Testis (tissue), 3 donors: Measurements from ENCODE around the gene PAX7. TPM values are rescaled to one million over a fixed set of nuclear protein-coding genes. Genes with fewer than 3 reads are reported as not detected.

Experiments
- DNase-seq: peaks from one replicate; pipeline ENCODE4 v3.0.0-alpha.2; 2019
- H3K27ac ChIP-seq, 2 donors: fragments of 200-600 bp; sonication (generic); one replicate each; pipeline ENCODE4 v1.5.1; 2019
- H3K27me3 ChIP-seq: fragments of 200-600 bp; sonication (generic); one replicate; pipeline ENCODE4 v1.5.1; 2019
- H3K36me3 ChIP-seq: fragments of 200-600 bp; sonication (generic); one replicate; pipeline ENCODE4 v1.5.1; 2017; ENCODE audit warnings: low read depth; ENCODE audit errors: missing control alignments
- H3K4me1 ChIP-seq: fragments of 200-600 bp; sonication (generic); one replicate; pipeline ENCODE4 v1.5.1; 2019
- H3K4me3 ChIP-seq, 2 donors: fragments of 200-600 bp; sonication (generic); one replicate each; pipeline ENCODE4 v1.5.1; 2017 to 2019
- H3K9me3 ChIP-seq: fragments of 200-600 bp; sonication (generic); one replicate; pipeline ENCODE4 v1.5.1; 2017
- CTCF ChIP-seq, 3 experiments: fragments of 450-650 bp in 2 of 3; fragments of 200-600 bp in 1 of 3; sonication (generic) in 1 of 3; IDR thresholded peaks; one replicate each; pipeline ENCODE4 v1.5.1; 2016 to 2019; ENCODE audit warnings: antibody characterized with exemption in 3 of 3, mild to moderate bottlenecking in 2 of 3, moderate library complexity in 1 of 3
- POLR2A ChIP-seq: fragments of 450-650 bp; IDR thresholded peaks from one replicate; pipeline ENCODE4 v1.6.1; 2017; ENCODE audit warnings: antibody characterized with exemption, mild to moderate bottlenecking, moderate library complexity
- WGBS, 2 donors: methylation state at CpG; one replicate each; pipeline ENCODE4 v1.1.5; 2018; 5-methylcytosine and 5-hydroxymethylcytosine counted together
- intact Hi-C: fragments of 100-400 bp; cut with DNase I; formaldehyde crosslinking; loops from one replicate; pipeline ENCODE4 v1.15.1; 2023; ENCODE audit warnings: low total_unique reads
- polyA plus RNA-seq: library from polyadenylated mRNA; stranded (reverse); fragments of 350-450 nt; fragmentation: Illumina TruSeq; extraction: RNeasy Lipid Tissue Mini Kit (QIAGEN cat#74804); gene quantifications from one replicate; pipeline ENCODE4 v1.2.3, GENCODE V29; 2014; ENCODE audit warnings: low read depth, low replicate concordance; ENCODE audit not compliant: insufficient read depth
- total RNA-seq, 2 donors: library from RNA; depleted of rRNA; stranded (reverse); fragments of >200 nt; gene quantifications; one replicate each; pipeline ENCODE4 v1.2.3, GENCODE V29; 2016

Gene PAX7
- total and polyA plus RNA-seq, 3 donors from 2014 or later: 0.16 to 0.37 (median 0.18) TPM

DNA sequence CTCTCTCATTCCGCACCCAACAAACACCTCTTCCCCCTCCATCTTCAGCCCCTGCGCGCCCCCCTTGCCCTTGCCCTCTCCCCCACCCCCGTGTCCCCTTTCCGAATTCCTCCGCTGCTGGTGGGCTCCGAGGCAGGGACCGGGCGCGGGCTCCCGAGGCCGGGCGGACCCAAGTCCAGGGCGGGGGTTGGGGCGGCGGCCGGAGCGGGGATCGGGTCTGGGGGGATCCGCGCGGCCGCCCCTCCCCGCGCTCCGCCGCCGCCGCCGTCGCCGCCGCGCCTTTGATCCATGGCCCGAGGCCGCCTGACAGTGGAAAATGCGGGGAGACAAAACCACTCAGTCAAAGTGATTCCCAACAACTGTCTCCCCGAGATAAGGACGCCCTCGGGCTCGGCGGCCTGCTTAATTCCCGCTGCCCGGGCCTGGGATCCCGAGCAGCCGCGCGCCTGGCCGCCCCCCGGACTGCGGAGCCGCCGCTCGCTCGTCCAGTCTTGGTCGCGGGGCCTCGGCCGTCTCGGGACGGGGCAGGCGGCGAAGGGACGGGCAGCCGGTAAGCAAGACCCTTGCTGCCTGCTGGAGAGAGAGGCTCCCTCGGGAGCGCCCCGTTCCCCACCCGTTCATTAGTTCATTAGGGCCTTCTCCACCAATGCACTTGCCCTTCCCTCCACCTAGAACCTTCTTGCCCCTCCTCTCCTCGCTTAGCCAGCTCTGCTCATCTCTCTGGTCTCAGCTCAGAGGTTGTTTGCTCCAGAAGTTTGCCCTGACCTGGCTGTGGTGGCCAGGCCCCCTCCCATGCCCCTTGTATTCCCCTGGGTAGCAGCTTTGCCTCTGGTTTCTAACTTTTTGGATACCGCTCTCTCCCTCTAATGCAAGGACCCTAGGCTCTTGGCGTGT is 86.4 kb downstream of the PAX7 start:
- intact Hi-C loops: no loop called here
- H3K27me3 ChIP-seq: no peaks in the 10 kb centered on the region
- TF ChIP-seq CTCF (IDR thresholded peaks at IDR 0.05): no peak
- TF ChIP-seq POLR2A: no peak
- H3K27ac ChIP-seq: no peak overlapping the region
- no peaks in the 10 kb centered on the region for H3K4me1 ChIP-seq
- no peak for DNase-seq
- H3K9me3 ChIP-seq: no peaks in the 10 kb centered on the region
- H3K4me3 ChIP-seq: no peak overlapping the region
- WGBS, 2 donors: 4 to 12% methylated on average over 45 to 72 of the region's 72 CpGs
- no peaks in the 10 kb centered on the region for H3K36me3 ChIP-seq

GRCh38 chr1:18719786-18720451 is 89.3 kb downstream of the PAX7 start:
- intact Hi-C loops: no loop called here

DNA sequence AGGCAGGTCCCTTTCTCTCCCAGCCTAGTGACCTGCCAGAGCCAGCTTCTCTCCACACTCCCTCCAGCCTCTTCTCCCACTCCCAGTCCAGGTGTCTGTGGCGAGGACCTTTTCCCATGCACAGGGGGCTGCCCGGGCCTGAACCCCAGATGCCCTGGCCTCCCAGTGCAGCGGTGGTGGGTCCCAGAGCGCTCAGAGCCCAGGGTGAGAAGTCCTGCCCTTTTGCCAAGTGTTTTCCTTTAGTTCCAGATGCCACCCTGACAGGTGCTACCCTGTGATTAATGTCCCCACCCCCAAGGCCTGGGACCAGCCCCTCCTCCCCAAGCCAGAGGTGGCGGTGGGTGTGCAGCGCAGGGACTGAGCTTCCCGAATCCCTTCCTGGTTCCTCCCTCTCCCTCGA is 90.4 kb downstream of the PAX7 start:
- intact Hi-C loops: no loop called here
- TF ChIP-seq POLR2A: no peak
- no peak for TF ChIP-seq CTCF (IDR thresholded peaks at IDR 0.05)
- no peak overlapping the region for H3K27ac ChIP-seq
- WGBS, 2 donors: 46 to 62% methylated on average over 4 to 8 of the region's 8 CpGs
- no peaks in the 10 kb centered on the region for H3K27me3 ChIP-seq
- H3K36me3 ChIP-seq: no peaks in the 10 kb centered on the region
- no peaks in the 10 kb centered on the region for H3K4me1 ChIP-seq
- no peak for DNase-seq
- H3K4me3 ChIP-seq: no peak overlapping the region
- H3K9me3 ChIP-seq: no peaks in the 10 kb centered on the region

More at GRCh38 chr1:18719786-18720451, 89.3 kb downstream of the PAX7 start:
- Histone ChIP-seq H3K9me3 (no peaks in the 10 kb centered on the region), H3K4me1 (no peaks in the 10 kb centered on the region), H3K27ac (no peak overlapping the region), H3K4me3 (no peak overlapping the region), H3K36me3 (no peaks in the 10 kb centered on the region), H3K27me3 (no peaks in the 10 kb centered on the region)
- TF ChIP-seq POLR2A: no peak
- no peak for TF ChIP-seq CTCF (IDR thresholded peaks at IDR 0.05)
- no peak for DNase-seq
- 52 to 69% methylated on average over 8 to 9 of the region's 9 CpGs for WGBS, 2 donors

GRCh38 chr1:18721776-18722175 is 91.1 kb downstream of the PAX7 start:
- H3K9me3 ChIP-seq: no peaks in the 10 kb centered on the region
- DNase-seq: no peak
- no peaks in the 10 kb centered on the region for H3K4me1 ChIP-seq
- H3K27ac ChIP-seq: no peak overlapping the region
- H3K4me3 ChIP-seq: no peak overlapping the region
- intact Hi-C loops: no loop called here
- no peaks in the 10 kb centered on the region for H3K36me3 ChIP-seq
- no peak for TF ChIP-seq CTCF (IDR thresholded peaks at IDR 0.05)
- no peak for TF ChIP-seq POLR2A
- H3K27me3 ChIP-seq: no peaks in the 10 kb centered on the region
- WGBS, 2 donors: 82 to 95% methylated on average over 1 of the region's 1 CpG
